Left lobe of liver (tissue), 2 donors: Measurements from ENCODE around the gene SMPDL3A. TPM values are rescaled to one million over a fixed set of nuclear protein-coding genes. Genes with fewer than 3 reads are reported as not detected.
A peak's percentile ranks its signal among the peaks of the same experiment; 100 is the strongest.
"Not testable (repeated sequence)": the region's sequence is repeated elsewhere in the genome, so short reads cannot be mapped to it uniquely, and the experiment has no call there.

Source experiments
- ATAC-seq: fragments of 200-7000 bp; cut with Tn5 transposase; one replicate; pipeline ENCODE4 v1.9.1; 2020; ENCODE audit warnings: mild to moderate bottlenecking, moderate library complexity
- DNase-seq: peaks from one replicate; pipeline ENCODE4 v3.0.0-alpha.2; 2020; ENCODE audit warnings: low spot score
- total RNA-seq: library from RNA; stranded (reverse); gene quantifications from one replicate; pipeline ENCODE4 v1.2.1, GENCODE V29; 2021
- donor health status: DM: no; HTN: no; CAD: no; lungs with moderate emphysema.
- donor health status: DM: no; HTN: yes; CAD: no.

SMPDL3A gene, protein sequence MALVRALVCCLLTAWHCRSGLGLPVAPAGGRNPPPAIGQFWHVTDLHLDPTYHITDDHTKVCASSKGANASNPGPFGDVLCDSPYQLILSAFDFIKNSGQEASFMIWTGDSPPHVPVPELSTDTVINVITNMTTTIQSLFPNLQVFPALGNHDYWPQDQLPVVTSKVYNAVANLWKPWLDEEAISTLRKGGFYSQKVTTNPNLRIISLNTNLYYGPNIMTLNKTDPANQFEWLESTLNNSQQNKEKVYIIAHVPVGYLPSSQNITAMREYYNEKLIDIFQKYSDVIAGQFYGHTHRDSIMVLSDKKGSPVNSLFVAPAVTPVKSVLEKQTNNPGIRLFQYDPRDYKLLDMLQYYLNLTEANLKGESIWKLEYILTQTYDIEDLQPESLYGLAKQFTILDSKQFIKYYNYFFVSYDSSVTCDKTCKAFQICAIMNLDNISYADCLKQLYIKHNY
- total RNA-seq = 29.3 TPM

DNA sequence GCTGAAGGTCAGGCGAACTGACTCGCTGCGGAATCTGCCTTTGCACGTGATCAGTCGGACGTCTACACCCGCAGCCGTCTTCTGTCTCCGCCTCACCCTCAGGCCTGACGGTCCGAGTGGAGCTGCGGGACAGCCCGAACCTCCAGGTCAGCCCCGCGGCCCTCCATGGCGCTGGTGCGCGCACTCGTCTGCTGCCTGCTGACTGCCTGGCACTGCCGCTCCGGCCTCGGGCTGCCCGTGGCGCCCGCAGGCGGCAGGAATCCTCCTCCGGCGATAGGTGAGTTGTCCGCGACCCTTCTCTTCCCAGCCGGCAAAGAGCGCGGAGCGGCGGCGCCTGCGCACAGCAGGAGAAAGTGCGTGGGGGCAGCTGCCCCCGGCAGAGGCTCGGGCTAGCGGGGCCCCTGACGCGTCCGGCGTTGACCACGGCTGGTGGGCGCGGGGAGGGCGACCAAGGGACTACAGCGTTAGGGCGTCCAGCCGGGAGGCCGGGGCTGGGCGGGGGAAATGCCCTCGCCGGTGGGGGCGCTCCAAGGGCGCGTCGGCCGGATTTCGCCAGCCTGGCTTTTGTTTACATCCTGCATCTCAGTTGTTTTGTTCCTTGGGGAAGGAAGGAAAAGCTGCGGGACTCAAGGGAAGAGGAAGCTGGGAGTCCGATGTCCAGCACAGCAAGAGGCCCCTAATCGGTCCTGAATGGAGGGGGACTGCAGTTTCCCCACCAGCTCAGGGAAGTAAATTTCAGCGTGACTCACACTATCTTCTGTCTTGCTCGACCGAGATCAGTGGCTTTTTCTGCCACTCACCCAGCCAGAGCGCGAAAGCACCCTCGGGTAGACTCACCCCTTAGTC, at the start of gene SMPDL3A:
SMPDL3A (plus strand) TSS at position 77 of the 846 bp plus-strand sequence; CDS start at position 166, 89 bp downstream.
- DNase-seq = peak; percentile 87
- ATAC-seq = peak; percentile 76

DNA sequence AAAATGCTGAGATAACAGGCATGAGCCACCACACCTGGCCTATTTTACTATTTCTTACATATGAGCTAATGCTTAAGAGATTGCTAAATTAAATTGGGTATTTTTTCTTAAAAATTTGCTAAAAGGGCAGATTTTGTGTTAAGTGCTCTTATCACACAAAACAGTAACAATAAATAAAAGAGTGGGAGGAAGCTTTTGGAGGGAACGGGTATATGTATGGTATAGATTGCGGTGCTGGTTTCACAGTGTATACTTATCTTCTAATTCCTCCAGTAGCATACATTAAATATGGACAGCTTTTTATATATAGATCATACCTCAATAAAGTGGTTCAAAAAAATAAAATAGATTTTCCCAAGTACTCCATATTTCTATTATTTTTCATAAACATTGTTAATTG, 49.0 kb upstream of the SMPDL3A start:
- no peak for ATAC-seq
- DNase-seq = no peak

DNA sequence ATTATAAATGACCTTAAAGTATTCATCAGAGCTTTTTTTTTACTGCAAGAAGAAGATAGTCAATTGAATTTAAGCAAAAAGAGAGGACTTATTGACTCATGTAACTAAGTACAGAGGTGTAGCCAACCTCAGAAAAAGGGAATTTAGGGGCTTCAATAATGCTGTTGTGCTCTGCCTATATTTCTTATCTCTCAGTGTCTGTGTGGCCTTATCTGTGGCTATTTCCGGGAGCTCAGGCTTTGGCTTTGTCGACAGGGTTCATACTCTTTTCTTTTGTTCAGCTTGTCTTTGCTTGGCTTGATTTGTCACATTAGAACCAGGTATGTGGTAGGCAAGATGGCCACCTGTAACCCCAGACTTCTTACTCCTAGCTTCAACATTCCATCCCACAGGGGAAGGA, 48.1 kb upstream of the SMPDL3A start:
- DNase-seq = no peak
- ATAC-seq = no peak

DNA sequence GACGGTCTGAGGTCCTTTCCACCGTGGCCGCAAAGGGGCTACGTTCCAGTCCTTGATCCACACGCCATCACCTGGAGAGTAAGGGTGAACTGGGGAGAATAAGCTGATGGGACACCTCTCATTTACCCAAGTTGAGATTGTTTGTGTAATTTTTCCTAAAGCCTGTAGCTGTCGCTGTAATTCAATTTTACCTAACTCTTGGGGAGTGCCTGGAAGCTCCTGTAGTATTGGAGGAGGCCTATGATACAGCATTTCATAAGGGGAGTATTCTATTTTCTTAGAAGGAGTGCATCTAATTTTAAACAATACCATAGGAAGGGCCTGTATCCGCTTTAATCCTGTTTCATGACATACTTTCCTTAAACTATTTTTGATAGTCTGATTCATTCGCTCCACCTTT, 44.8 kb upstream of the SMPDL3A start:
- DNase-seq = not testable (repeated sequence)
- ATAC-seq = peak; percentile 51

DNA sequence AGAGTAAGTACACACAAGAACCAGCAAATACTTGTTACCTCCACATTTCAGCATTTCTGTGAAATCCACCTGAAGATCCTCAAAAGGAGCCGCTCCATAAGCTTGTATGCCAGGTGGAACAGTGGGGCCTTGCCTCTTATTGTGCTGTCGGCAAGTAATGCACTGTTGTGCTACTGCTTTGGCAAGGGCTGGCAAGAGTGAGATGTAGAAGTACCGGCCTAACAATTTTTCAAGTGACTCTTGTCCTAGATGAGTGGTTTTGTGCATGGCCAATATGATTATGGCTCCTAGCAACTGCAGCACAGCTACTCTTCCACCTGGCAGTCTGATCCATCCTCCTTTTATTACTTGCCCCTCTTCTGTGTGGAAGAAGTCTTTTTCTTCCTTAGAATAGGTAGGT, 44.2 kb upstream of the SMPDL3A start:
- not testable (repeated sequence) for DNase-seq, ATAC-seq

DNA sequence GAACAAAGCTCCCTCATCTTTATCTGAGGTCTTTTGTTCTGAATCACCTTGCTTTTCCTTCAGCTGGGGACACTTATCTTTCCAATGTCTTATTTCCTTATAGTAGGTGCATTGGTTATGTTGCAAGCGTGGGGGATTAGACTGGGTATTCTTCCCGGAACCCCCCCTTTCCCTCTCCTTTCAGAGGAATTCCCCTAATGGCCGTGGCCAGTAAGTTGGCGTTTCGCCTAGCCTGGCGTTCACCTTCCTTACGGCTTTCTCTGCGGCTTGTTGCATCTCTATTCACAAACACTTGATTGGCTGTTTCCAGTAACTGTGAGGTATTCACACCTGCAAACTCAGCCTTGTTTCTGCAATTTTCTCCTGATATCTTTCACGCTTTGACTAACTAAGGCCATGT, 42.4 kb upstream of the SMPDL3A start:
- no peak for ATAC-seq
- DNase-seq = no peak

DNA sequence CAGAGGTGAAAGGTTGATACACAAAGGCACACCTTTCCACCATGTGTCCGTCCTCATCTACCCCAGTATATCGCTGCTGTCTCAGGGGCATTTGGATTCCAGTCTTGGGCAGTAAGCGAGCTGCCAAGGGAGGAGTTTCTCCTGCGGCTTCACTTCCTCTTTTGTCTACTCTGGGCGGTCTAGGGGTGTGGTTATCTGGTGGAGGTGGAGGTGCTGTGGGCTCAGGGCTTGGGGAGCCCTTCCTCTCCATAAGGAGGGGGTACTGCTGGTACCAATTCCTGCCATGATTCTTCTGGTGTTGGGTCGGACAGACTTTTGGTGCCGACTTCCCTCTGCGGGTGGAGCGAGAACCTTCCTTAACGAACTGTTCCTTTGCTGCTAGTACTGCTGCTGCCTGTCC, 41.5 kb upstream of the SMPDL3A start:
- ATAC-seq (no peak), DNase-seq (no peak)

DNA sequence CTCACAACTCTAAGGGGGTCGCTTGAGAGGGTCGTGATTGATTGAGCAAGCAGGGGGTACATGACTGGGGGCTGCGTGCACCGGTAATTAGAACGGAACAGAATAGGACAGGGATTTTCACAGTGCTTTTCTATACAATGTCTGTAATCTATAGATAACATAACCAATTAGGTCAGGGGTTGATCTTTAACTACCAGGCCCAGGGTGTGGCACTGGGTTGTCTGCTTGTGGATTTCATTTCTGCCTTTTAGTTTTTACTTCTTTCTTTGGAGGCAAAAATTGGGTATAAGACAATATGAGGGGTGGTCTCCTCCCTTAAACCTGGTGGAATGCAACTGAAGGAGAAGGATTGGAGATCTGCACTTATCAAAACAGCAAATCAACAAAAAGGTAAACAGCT, 40.1 kb upstream of the SMPDL3A start:
- not testable (repeated sequence) for DNase-seq, ATAC-seq

DNA sequence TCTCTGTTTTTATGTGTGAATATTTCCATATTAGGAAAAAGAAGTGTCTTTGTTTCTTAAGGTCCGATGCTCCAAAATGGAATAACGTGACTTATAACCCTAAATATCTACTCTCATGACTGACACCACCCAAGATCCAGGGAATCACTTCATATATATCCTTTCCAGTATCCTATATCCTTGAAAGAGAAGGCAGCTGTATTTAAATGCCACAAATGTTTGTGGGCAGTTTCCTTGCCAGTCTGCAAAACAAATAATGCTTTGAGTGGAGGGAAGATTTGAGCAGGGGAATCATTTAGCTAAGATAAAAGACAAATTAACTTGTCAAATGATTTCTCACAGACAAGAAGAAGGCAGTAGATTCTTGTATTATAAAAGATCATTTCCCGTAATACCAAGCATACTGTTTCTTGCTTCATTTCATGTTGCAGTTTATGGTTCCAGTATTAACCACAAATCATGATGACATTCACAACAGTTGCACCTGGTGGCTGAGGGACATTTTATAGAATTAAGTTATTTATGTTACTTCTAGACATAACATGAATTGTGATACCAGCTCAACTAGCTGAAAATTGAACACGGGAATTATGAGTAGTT, 39.5 kb upstream of the SMPDL3A start:
- DNase-seq (no peak), ATAC-seq (no peak)

DNA sequence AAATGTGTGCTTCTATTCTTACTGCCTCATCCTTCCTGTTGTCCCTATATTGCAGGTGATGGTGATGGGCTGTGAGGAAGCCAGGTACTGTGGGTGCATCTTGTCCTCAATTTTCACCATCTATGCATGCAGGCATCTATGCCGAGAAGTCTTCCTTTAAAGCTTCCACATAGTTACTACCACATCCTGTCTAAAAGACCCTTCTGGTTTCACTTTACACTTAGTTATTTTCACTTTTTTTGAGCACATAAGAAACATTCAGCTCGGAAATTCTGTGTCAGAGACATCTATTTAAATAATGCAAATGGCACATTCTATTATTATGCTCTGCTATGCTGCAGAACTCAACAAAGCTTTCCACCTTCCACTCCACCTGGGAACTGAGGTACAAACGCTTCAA, 37.7 kb upstream of the SMPDL3A start:
- no peak for ATAC-seq
- DNase-seq = no peak

DNA sequence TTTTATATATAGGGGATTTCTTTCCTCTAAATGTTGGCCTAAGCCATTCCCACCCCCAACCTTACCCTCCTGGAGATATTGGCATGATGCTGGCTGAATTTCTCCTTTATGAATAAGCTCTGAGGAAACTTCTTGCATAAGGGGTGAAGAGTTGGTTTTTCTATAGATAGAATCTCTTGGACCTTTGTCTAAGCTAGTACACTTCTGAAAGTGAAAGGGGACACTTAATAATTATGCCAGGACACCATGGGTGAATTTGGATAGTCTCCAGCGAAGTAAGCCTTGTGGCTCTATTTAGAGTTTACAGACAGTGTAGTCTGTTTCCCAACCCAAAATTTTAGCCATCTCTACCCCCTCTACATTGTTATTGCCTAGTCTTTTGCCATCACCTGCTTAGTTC, 36.6 kb upstream of the SMPDL3A start:
- DNase-seq = no peak
- no peak for ATAC-seq

DNA sequence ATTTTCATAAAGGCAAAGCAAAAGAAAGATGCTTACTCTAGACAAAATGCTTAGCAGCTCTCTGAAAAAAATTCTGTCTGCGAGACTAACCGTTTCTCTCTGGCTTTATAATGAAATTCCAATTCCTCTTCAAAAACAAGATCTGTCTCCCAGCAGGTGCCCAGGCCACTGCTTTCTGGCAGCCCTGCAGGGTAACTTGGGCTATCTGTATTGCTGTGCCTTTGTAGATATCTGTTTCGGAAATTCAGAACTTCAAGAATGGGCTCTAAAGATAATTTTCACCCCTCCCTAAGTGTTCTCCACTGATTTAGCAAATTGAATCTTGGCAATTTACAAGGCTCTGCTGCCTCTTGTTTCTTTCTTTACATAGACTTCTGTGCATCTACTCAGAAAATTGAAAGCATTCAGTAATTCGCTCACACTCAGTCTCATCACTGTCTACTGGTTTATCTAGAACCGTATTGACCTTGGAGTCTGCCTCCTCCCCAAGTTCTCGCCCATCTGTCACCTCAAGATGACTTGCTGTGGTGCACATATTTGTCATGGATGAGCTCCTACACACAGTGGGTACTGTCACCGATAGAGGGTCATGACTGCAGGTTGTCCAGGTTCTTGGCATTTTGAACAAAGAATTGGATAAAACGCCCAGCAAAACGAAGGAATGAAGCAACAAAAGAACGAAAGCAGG, 35.9 kb upstream of the SMPDL3A start:
- ATAC-seq (peak; percentile 67), DNase-seq (no peak)

DNA sequence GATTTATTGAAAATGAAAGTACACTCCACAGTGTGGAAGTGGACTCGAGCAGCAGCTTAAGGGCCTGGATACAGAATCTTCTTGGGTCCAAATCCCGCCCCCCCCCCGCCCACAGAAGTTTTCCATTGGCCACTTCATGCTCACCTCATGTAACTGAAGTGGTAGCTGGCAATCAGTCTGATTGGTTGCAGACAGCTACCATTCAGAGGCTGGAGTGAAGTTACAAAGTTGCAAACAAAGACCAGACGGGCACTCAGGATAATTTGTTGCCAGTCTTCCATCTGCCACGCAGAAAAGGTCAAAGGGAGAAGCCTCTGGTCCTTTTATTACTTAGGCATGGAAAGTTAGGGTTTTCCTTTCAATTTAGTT, 35.4 kb upstream of the SMPDL3A start:
- DNase-seq (peak; percentile 74), ATAC-seq (peak; percentile 92)

DNA sequence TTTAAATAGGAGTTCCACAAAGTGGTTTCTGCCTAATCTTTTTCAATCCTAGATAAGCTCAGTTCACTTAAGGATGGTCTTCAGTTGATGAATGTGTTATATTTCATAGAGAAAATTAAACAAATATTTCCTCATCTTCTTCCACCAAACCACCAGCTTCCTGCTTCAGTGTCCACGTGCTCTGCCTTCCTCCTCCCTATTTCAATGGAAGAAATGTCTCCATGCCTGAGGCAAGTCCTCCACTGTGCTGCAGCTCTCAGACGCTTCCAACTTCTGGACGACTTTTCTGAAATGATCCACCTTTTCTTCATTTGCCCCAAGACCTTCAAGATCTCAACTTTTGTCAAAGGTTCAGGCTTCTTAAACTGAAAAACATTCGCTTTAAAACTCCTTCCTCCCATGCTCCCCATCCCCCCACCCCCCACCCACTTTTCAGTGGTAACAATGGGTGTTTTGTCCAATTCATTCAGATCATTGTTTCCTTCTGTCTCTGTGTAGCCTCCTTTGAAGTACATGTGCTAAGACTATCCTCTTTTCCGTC, 34.8 kb upstream of the SMPDL3A start:
- no peak for ATAC-seq
- DNase-seq = no peak

DNA sequence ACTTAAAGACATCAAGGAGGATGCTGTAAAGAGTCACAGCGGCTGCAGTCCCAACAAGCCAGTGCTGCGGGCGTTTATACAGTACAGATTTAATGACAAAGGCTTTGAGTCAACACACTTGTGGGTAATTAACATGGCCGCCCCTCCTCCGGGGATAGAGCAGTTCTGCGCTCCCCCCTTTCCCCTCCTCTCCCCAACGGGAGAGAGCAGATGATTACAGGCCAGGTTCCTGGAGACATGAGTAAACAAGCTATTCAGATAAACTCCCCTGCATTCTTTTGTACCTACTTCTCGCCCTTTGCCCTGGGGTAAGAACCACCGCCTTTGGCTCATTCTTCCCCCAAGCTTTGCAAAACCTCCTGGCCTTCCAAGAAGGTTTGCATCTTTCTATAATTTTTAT, 33.2 kb upstream of the SMPDL3A start:
- ATAC-seq (no peak), DNase-seq (no peak)

DNA sequence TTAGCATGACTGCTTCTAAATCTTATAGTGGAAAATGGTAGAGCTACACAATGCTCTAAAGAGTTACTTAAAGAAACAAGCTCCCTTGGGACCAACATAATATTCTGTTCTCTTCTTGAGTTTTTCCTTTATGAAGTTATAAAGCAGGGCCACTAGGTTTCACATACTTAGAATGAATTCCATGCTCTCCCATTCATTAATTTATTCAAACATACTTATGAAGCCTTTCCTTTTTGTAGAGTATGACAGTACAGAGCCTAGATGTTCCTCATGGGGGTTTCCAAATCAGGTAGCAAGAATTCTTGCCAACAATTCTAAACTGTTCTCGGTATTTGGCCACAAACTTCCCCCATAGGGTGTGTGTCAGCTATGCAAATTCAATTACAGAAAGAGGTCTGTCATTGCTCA, 30.1 kb upstream of the SMPDL3A start:
- DNase-seq (no peak), ATAC-seq (no peak)

DNA sequence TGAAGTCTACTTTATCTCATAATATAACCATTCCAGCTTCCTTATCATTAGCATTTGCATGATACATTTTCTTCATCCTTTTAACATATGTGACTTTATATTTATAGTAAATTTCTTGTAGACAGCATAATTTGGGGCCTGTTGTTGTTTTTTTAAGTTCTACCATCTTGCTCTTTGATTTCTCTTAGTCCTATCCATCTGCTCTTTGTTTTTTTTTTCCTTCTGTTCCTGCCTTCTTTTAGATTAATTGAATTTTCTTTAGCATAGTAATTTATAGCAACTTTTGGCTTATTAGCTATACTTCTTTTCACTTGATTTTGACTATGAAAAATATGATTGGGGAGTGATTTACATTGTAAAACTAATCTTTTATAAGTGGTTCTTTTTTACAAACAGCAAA, 28.7 kb upstream of the SMPDL3A start:
- DNase-seq (no peak), ATAC-seq (no peak)

DNA sequence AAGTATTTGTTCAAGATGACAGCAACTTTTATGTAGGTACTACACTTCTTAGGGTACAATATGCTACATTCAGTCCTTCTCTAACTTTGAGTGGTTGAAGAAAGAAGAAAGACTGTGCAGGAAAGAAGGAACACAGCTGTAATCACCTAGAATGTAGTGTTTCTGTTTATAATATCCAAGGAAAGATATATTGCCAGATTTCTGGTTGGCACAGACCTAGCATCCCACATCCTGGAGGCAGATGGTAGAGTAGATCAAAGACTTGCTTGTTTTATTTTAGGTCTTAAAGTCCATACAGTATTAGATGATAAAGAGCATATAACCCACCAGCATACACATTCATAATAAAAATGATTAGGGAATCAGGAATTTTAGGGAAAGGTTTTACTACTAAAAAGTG, 22.8 kb upstream of the SMPDL3A start:
- DNase-seq (no peak), ATAC-seq (no peak)

DNA sequence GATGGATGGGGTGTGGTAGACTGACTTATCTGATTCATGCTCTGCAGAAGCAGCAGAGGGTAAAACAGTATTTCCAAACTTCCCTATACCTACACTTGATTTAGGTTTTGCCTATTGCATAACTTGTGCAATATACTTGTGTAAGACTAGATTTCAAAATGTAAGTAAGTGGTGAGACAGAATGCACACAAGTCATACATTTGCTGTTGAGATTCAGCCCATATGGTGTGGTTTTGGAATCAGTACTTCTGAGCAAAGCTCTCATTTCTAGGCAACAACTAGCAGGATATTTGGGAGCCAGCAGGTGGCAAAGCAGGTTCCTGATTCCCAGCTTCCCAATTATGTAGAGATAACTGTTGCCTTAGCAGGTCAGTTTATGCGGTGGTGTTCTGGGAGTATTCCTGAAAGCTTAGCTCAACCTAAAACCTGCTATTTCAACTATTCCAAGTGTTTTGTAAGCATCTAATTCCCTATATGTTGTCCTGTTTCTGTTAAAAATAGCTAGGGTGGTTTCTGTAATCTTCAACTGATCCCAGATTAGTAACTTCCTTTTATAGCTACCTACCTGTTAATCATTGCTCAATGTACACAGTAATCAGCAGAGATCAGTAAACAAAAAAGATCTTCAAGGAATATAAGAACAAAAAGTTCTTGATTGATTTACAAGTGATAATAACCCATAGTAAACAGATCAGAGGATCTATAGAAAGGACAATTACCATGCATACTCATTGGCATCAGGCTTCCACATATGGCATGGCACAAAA, 18.0 kb upstream of the SMPDL3A start:
- ATAC-seq (peak; percentile 98), DNase-seq (peak; percentile 46)
